ENCODE results near the gene EVI5L. TPM values are rescaled to one million over a fixed set of nuclear protein-coding genes. Genes with fewer than 3 reads are reported as not detected.
A peak's percentile ranks its signal among the peaks of the same experiment; 100 is the strongest.

EVI5L gene
- total and polyA plus RNA-seq, 2 of the 13 experiments (the other 11 are each of a cell fraction or from before 2014, with no cell fraction given), result 1.7 to 2.4 TPM

DNA sequence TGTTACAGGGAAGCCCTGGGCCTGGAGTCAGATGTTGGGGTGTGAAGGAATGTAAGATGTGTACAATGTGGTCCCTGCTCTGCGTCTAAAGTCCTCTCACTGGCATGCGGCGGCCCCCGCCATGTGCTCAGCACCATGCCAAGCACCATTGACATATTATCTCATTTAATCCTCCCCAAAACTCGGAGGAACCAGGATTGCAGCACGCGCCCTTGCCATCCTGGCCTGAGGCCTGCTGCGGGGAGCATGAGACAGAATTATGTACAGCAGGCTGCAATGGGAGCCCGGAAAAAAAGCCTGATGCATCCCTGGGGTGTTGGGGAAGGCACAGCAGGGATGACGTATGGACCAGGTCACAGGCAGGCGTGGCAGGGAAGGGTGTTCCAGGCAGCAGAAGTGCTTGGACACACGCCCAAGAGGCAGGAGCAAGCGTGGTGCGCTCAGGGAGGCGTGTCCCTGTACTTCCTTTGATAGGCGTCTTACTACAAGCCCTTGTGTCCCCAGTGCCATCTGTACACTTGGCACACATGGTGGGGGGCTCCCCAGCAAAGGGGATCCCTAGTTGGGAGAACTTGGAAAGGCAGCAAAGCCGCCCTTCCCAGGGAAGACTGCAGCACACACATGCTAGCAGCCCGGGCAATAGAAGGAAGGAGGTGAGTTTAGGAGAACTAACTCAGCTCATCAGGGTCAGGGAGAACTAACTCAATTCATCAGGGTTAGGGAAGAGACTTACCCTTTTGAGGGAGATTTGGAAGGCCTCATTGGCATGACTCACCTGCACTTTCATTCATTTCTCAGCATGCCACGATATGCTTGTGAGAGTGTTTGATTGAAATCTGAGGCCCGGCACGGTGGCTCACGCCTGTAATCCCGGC, 3.4 kb downstream of the EVI5L start (continued):
- TF ChIP-seq FOXA3 (CRISPR knock-in tag; IDR thresholded peaks at IDR 0.05) (peak; percentile 50; the same call in 1 of the 2 replicates), IKZF1 (IDR thresholded peaks at IDR 0.05) (no peak), TEAD2 (CRISPR knock-in tag; IDR thresholded peaks at IDR 0.05) (no peak), CENPT (CRISPR knock-in tag; IDR thresholded peaks at IDR 0.05; ENCODE audit: low read depth) (no peak), ZNF605 (CRISPR knock-in tag; IDR thresholded peaks at IDR 0.05) (peak; percentile 61; the same call in 1 of the 2 replicates), ATF3 (CRISPR knock-in tag; IDR thresholded peaks at IDR 0.05) (no peak), BORCS8-MEF2B (CRISPR knock-in tag; IDR thresholded peaks at IDR 0.05) (no peak), HOXA3 (CRISPR knock-in tag; IDR thresholded peaks at IDR 0.05) (peak; percentile 19; the same call in 1 of the 2 replicates), POLR2AphosphoS5 (IDR thresholded peaks at IDR 0.05; ENCODE audit: low read depth, low read length) (no peak), ETV6 (CRISPR knock-in tag; conservative IDR thresholded peaks at IDR 0.05) (no peak), GFI1 (CRISPR knock-in tag; IDR thresholded peaks at IDR 0.05; ENCODE audit: borderline replicate concordance) (no peak), ZNF891 (CRISPR knock-in tag; IDR thresholded peaks at IDR 0.05) (0 out of 2 replicates have a peak, but pooled peaks have one; percentile 66), PTBP1 (IDR thresholded peaks at IDR 0.05; ENCODE audit: low read depth, low read length, poor library complexity, severe bottlenecking) (no peak), PAXIP1 (CRISPR knock-in tag; conservative IDR thresholded peaks at IDR 0.05) (peak; percentile 63)
- TF ChIP-seq, protein P1, sequence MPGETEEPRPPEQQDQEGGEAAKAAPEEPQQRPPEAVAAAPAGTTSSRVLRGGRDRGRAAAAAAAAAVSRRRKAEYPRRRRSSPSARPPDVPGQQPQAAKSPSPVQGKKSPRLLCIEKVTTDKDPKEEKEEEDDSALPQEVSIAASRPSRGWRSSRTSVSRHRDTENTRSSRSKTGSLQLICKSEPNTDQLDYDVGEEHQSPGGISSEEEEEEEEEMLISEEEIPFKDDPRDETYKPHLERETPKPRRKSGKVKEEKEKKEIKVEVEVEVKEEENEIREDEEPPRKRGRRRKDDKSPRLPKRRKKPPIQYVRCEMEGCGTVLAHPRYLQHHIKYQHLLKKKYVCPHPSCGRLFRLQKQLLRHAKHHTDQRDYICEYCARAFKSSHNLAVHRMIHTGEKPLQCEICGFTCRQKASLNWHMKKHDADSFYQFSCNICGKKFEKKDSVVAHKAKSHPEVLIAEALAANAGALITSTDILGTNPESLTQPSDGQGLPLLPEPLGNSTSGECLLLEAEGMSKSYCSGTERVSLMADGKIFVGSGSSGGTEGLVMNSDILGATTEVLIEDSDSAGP (CRISPR knock-in tag; IDR thresholded peaks at IDR 0.05; ENCODE audit: borderline replicate concordance), result no peak
- TF ChIP-seq, protein P2, sequence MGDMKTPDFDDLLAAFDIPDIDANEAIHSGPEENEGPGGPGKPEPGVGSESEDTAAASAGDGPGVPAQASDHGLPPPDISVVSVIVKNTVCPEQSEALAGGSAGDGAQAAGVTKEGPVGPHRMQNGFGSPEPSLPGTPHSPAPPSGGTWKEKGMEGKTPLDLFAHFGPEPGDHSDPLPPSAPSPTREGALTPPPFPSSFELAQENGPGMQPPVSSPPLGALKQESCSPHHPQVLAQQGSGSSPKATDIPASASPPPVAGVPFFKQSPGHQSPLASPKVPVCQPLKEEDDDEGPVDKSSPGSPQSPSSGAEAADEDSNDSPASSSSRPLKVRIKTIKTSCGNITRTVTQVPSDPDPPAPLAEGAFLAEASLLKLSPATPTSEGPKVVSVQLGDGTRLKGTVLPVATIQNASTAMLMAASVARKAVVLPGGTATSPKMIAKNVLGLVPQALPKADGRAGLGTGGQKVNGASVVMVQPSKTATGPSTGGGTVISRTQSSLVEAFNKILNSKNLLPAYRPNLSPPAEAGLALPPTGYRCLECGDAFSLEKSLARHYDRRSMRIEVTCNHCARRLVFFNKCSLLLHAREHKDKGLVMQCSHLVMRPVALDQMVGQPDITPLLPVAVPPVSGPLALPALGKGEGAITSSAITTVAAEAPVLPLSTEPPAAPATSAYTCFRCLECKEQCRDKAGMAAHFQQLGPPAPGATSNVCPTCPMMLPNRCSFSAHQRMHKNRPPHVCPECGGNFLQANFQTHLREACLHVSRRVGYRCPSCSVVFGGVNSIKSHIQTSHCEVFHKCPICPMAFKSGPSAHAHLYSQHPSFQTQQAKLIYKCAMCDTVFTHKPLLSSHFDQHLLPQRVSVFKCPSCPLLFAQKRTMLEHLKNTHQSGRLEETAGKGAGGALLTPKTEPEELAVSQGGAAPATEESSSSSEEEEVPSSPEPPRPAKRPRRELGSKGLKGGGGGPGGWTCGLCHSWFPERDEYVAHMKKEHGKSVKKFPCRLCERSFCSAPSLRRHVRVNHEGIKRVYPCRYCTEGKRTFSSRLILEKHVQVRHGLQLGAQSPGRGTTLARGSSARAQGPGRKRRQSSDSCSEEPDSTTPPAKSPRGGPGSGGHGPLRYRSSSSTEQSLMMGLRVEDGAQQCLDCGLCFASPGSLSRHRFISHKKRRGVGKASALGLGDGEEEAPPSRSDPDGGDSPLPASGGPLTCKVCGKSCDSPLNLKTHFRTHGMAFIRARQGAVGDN (CRISPR knock-in tag; IDR thresholded peaks at IDR 0.05), result peak; percentile 93
